ENCODE measurements around the gene CUL2.

DNA sequence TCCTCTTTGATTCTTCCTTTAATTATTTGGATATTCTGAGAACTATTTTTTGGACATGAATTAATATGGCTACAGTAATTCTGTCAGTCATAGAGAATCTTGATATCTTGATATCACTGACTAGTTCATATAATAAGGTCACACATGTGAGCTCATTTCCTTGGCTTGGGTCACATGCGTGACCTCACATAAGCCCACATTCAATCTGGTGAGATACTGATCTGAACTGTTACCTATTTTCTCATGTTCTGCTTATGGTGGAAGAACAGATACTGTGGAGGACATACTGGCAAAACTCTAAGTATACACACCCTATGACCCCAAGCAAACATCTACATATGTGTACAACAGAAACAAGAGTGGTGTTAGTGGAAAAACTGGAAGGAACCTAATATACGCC, 44.1 kb downstream of the CUL2 start:
- TF ChIP-seq POLR2A (IDR thresholded peaks at IDR 0.05; ENCODE audit: low read length) (no peak), GATA1 (IDR thresholded peaks at IDR 0.05; ENCODE audit: low read depth, low read length) (no peak)
